ENCODE data around the gene S100A12.

Gene S100A12

DNA sequence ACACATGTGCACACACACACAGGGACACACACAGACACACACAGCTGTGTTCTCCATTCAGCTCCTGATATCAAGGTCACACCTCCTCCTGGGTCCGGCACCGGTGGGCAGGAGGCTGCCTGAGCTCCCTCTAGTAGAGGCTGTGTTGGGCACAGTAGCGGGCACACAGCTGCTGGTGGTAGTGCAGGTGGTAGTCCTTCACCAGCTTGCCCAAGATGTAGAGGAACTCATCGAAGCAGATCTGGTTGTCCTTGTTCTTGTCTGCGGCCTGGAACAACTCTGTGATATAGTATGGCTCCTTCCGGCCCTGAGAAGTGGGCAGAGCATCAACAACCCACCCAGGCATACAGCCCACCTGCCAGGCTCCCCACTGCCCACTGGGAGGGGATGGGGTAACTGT lies 21.0 kb upstream of the S100A12 start:
- DNase-seq: no peak

DNA sequence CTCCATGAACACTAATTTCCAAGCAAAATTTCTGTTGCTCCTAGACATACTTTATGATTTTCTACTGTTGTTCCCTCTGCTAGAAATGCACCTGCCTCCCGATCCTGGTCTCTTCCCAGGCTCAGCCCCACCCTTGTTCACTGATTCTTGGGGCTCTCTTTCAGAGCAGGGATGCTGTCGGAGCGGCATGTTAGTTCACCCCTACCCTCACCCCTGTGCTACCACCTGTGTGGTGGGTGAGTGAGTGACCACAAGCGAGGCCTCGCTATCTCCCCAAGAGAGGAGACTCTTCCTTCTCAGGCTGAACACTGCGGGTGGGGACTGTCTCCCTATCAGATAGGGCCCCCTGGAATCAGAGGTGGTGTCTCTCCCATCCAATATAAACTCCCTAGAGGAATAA lies 20.4 kb upstream of the S100A12 start:
- DNase-seq: no peak

DNA sequence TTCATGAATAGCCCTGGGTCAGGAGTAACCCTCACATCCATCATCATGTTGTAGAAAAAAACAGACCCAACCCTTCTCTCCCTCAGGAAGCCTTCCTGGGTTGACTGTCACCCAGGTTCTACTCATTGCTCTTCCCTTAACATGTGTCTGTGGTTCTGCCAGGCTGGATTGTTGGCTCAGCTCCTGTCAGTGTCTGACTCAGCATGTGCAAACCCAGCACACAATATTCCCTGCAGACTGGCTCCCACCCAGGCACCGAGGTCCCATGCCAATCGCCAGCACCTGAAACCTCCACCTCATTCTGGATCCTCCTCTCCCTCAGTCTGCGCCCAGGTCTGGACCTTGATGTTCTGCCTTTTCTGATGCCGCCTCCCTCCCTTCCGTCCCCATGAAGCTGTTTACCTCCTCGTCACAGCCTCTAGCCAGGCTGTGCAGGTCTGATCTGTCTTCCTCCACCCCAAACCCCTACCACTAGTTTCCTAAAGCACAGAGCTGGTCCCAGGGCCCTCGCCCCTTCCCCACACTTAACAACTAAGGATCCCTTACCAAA lies 19.8 kb upstream of the S100A12 start:
- DNase-seq: no peak

- DNase-seq: no peak
Observed at GRCh38 chr1:153394391-153394790, 19.0 kb upstream of the S100A12 start.

- DNase-seq: no peak
Observed at GRCh38 chr1:153393926-153394325, 18.5 kb upstream of the S100A12 start.

DNA sequence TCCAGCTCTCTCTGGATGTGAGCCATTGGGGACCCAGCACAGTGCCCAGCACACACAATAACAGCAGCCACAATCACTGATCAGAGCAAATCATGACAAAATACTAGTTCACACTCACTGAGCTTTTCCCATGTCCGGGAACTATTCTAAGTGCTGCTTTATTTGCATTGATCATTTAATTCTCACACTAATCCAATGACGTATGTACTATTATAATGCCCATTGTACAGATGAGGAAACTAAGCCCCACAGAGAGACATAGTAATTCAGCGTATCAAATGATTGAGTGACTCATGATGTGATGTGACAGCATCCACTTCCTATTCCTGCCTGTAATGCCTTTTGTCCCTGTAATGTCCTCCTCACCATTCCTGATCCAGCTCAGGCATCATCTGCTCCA lies 17.4 kb upstream of the S100A12 start:
- no peak for DNase-seq

DNA sequence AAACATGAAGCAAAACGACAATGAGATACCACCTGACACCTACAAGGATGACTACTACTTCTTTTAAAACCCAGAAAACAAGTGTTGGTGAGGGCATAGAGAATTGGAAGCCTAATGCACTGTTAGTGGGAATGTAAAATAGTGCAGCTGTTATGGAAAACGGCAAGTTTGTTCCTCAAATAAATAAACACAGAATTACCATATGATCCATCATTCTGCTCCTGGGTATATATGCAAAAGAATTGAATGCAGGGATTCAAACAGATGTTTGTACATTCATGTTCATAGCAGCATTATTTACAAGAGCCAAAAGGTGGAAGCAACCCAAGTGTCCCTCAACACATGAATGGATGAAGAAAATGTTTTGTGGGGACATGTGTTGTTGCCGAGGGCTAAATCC lies 16.8 kb upstream of the S100A12 start:
- DNase-seq: no peak

DNA sequence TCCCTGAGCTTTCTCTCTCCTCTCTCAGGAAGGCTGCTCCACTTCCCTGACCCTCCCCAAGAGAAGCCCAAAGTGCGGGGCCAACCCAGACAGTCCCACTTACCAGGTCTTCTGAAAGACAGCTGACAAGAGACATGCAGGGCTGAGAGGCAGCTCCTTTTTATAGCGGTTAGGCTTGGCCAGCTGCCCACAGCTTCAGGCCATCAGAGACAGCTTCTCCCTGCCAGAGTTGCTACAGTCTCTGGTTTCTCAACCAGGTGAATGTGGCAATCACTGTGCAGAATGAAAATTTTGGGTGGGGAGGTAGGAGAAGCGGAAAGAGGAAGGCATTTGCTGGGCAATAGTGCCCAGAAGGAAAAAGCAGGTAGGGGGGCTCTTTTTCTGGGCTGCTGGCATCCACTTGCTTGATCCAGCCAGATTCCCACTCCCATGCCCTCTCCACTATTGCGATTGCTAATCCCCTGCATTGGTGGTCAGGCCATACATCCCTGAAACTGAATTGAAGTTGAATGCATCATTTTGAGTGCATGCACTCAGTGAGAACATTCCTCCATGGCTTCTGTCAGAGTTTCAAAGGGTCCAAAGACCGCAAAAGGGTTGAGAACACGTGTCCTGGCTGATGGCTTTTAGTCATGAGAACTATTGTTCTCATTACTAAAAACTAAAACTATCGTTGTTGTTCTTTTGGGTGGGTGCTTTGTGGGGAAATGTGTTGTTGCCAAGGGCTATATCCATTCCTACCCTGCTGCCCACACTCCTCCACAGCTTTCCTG lies 15.7 kb upstream of the S100A12 start, which contains the start of gene S100A8:
TSS of gene S100A8 (minus strand) at position 136 of the 773 bp plus-strand sequence. CDS start 538 bp downstream, outside the sequence.
- no peak for DNase-seq

DNA sequence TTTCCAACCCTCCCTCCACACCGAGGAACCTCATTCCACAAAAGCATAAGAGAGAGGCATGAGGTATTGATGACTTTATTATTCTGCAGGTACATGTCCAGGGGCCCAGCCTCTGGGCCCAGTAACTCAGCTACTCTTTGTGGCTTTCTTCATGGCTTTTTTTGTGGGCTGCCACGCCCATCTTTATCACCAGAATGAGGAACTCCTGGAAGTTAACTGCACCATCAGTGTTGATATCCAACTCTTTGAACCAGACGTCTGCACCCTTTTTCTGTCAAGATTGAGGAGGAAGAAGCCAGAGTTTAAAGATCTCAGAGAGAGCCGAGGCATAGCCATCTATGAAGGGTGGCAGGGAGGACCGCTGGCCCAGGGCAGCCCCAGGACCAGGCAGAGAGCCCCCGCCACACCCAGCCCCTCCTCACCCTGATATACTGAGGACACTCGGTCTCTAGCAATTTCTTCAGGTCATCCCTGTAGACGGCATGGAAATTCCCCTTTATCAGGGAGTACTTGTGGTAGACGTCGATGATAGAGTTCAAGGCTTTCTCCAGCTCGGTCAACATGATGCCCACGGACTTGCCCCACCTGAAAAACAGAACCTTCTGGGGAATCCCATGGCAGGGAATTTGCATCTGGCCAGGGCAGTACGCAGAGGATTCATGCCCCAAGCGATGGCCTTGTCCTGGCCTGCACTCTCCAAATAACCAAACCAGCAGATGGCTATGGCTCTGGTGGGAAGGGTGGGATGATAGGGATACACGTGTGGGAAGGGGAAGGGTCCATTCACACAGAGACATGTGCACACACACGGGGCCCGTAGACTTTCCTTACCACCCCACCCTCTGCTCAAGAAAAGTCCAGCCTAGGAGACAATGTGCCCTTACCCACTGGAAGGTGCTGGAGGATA lies 14.8 kb upstream of the S100A12 start:
- DNase-seq: no peak

DNA sequence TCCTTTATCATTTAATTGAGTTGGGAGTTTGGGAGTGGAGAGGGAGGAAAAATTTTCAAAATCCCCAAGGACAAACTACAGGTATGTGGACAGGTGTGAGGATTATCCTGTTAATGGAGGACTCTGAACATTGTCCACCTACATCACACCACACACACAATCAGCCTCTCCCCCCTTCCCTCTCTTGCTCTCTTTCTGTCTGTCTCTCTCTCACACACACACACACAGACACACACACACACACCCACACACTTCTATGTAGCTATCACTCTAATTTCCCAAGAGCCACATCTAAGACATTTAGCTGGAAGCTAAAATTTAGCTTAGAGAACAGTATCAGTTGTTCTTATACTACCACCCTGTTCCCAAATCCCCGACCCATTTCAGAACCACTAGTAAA lies 14.0 kb upstream of the S100A12 start:
- DNase-seq: no peak

DNA sequence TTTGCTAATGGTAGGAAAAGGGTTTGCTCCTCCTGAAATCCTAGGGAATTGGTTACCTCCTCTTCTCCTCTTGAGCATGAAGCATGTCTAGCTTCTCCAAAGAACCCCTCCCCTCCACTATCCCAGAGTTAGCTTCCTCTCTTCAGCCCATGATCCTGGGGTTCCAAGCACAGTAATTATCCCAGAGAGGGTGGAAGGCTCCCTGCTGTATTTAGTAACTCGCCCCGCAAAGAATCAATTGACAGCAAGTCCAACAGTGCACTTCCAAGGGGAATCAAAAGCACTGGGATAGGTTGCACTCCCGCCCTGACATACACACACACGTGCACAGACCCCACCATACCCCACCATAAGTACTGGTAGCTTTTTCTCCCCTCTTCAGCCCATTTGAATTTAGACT lies 12.4 kb upstream of the S100A12 start:
- DNase-seq: no peak

GRCh38 chr1:153387001-153387400 lies 11.6 kb upstream of the S100A12 start:
- DNase-seq: no peak

DNA sequence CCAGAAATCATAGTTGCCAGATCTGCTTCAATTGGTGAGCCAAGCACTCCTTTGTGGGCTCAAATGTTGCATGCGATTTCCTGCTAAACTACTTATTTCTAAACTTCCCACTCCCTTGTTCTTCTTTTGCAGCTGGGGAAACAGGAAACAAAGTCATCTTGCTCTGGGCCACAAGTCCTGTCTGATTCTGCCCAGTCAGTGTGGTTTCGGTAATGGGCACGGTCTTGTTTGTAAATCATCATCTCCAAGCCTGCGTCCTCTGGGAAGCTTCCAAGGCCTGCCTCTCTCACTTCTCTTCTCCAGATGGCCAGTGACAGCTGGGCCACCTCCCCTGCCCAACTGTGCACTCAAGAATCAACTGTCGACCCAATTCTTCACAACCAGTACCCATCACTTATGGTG lies 11.1 kb upstream of the S100A12 start:
- DNase-seq: no peak

DNA sequence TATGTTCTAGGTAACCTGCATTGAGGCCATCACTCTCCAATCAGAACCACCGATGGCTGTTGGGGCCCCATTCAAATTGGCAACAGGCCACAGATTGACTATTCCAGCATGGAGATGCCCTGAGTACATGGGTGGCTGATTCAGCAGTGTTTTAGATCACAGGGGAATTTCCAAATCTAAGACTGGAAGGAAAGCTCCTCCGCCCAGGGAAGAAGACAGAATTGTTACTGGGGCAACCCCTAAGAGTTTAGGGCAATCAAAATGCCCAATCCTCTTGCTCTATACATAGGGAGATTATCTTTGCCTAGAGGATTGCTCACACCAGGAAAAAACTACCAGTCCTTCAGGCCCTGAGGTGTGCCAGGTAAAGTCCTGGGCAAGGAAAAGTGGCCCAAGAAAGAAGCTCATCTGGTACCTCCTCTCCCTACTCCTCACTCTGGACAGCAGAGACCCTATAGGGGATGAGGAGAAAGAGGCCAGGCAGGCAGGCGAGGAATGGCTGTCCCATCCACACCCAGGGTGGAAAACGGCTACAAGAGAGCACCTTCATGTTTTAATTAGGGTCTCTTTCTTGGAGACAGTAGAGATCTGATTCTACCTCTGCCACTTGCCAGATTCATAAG lies 9.6 kb upstream of the S100A12 start:
- DNase-seq: no peak

GRCh38 chr1:153380711-153381110 lies 5.3 kb upstream of the S100A12 start:
- DNase-seq: no peak

DNA sequence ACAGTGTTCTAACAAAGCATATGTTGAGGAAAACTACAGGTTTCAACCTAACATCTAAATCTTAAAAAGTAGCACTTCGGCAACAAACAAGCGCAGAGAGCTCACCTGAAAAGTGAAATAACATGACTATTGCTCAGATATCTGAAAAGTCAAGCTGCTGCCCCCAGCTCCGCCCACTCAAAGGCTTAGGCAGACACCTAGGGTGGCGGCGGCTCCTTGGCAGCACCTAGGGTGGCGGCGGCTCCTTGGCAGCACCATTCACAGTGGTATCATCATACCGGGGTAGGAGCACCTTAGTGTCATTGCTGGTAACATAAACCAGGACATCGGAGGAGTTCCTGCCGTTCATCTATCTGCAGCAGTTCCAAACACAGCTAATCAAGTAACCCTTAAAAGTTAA lies 4.2 kb upstream of the S100A12 start:
- no peak for DNase-seq

- DNase-seq: no peak
Observed at GRCh38 chr1:153374071-153374470, 1.4 kb downstream of the S100A12 start.

DNA sequence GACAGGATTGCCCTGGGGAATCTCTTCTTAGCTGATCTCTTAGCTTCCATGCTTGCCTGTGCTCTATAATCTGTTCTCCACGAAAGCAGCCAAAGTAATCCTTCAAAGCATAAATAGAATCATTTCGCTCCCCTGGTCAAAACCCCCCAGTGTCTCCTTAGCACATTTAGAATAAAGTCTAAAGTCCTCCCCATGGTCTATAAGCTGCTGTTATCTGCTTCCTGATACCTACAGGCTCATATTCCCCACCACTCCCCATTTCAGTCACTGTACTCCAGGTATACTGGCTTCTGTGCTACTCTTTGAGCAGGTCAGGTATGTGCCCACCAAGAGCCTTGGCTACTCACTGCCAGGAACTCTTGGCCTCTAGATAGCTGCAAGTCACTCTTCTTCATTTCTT lies 2.9 kb downstream of the S100A12 start:
- DNase-seq: no peak

- no peak for DNase-seq
Observed at GRCh38 chr1:153371231-153371630, 4.2 kb downstream of the S100A12 start.

DNA sequence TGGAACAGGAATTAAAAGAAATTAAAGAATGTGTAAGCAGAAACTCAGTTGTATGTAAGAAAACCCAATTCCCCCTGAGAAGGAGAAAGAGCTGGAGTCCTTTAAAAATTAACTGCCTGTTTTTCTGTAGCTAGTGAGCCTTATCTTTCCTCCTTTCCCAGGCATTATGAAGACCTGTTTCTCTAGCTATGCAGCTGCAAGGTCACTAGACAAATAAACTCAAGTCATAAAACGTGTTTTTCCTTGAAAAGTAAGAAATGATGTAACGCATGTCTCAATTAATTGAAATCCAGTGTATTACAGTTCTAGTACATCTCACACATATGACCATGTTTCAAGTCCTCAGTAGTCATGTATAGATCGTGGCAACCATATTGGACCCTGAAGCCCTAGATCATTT lies 5.3 kb downstream of the S100A12 start:
- DNase-seq: no peak

DNA sequence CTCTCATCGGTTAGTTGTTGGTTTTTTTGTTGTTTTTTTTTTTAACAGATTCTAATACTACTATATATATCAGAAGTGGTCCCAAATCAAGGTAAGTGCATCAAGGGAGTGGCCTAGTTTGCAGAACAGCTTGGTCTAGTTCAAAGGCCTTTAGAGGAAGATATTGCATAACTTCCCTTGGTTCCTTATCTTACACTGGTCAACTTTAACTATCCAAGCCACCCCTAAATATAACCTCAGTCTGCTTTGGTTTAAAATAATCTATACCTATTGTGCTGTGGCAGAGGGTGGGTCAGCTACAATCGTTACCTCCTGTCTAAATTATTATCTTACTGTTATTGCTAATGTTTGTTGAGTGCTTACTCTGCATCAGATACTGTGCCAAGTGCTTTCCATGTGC lies 6.9 kb downstream of the S100A12 start:
- no peak for DNase-seq

DNA sequence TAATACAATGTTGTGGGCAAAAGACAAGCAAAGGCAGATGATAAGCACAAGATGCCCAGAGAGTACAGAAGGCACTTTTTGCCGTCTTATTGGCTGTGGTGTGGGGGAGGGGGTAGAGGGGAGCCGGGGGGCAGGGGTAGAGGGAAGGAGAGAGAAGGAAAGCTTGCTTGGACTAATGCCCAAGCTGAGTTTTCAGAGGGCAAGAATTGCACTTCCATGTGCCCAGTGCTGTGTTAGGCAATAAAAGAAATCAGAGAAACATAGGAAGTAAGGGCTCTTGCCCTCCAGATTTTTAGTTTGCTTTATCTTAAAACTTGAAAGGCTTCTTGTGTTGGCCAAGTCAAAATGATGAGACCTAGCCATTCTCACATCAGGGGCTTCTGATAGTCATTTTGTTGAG lies 8.3 kb downstream of the S100A12 start:
- no peak for DNase-seq

DNA sequence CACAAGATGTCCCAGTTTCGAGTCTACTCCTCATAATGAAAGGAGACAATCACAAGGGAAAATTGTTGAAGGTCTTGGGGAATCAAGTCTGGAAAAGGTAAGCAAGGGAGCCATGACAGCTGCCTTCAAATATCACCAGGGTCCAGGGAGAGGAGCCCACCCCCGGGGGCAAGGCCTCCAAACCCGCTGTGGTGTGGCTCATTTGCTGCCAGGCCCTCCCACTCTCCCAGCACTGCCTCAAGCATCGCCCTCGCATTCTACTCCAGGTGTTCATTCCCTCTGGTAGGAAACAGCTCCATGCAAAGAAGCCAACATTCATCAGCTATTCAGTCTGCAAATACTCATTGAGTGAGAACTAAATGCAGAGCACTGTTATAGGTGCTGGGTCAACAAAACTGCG lies 9.2 kb downstream of the S100A12 start:
- no peak for DNase-seq
